ENCODE results near the gene SDC1.

The SDC1 gene

GRCh38 chr2:20170704-20171250 lies 54.2 kb downstream of the SDC1 start:
- DNase-seq (ENCODE audit: low read depth in 2 of 2), result no peak

- DNase-seq (ENCODE audit: low read depth in 2 of 2), result no peak
Measured at GRCh38 chr2:20169796-20170703, 54.9 kb downstream of the SDC1 start.

- DNase-seq (ENCODE audit: low read depth in 2 of 2), result no peak
Measured at GRCh38 chr2:20168727-20169696, 55.9 kb downstream of the SDC1 start.

- DNase-seq (ENCODE audit: low read depth in 2 of 2), result no peak
Measured at GRCh38 chr2:20168048-20168726, 56.7 kb downstream of the SDC1 start.

GRCh38 chr2:20167356-20167755 lies 57.6 kb downstream of the SDC1 start:
- no peak for DNase-seq (ENCODE audit: low read depth in 2 of 2)

- DNase-seq (ENCODE audit: low read depth in 2 of 2), result no peak
Measured at GRCh38 chr2:20165677-20166509, 59.0 kb downstream of the SDC1 start.

- DNase-seq (ENCODE audit: low read depth in 2 of 2), result no peak
Measured at GRCh38 chr2:20164734-20165478, 60.0 kb downstream of the SDC1 start.

- DNase-seq (ENCODE audit: low read depth in 2 of 2), result no peak
Measured at GRCh38 chr2:20164061-20164733, 60.7 kb downstream of the SDC1 start.

- DNase-seq (ENCODE audit: low read depth in 2 of 2), result no peak
Measured at GRCh38 chr2:20159411-20160070, 65.4 kb downstream of the SDC1 start.

GRCh38 chr2:20157193-20157891 lies 67.6 kb downstream of the SDC1 start:
- DNase-seq (ENCODE audit: low read depth in 2 of 2), result no peak

- no peak for DNase-seq (ENCODE audit: low read depth in 2 of 2)
Measured at GRCh38 chr2:20156836-20157192, 68.1 kb downstream of the SDC1 start.

GRCh38 chr2:20156076-20156759 lies 68.7 kb downstream of the SDC1 start:
- DNase-seq (ENCODE audit: low read depth in 2 of 2), result no peak

- DNase-seq (ENCODE audit: low read depth in 2 of 2), result no peak
Measured at GRCh38 chr2:20153131-20153851, 71.6 kb downstream of the SDC1 start.

- no peak for DNase-seq (ENCODE audit: low read depth in 2 of 2)
Measured at GRCh38 chr2:20150806-20151571, 73.9 kb downstream of the SDC1 start.

All from stimulated activated CD8-positive, alpha-beta memory T cell treated with anti-CD3 and anti-CD28 coated beads, Interleukin-7, amount 100 ng/mL, for 4 hours (primary cell).